Measurements from ENCODE around the gene LEMD3. TPM values are rescaled to one million over a fixed set of nuclear protein-coding genes. Genes with fewer than 3 reads are reported as not detected.

The LEMD3 gene
- total and polyA plus RNA-seq, 2 donors from 2014 or later = 7.5 to 31.8 TPM

- no peak for FAIRE-seq
- DNase-seq = no peak
- H3K9me3 ChIP-seq (ENCODE audit: control insufficient read depth in 2 of 3, insufficient read depth in 1 of 3, low read length in 3 of 3) = no peaks in the 10 kb centered on the region
- no peak for TF ChIP-seq CTCF (IDR thresholded peaks at IDR 0.05; ENCODE audit: borderline replicate concordance, extremely low read depth, insufficient read depth)
- H3K4me1 ChIP-seq (ENCODE audit: control insufficient read depth in 2 of 3, insufficient read depth in 2 of 3, low read depth in 1 of 3, low read length in 3 of 3) = no peaks in the 10 kb centered on the region
- intact Hi-C loops (cut with DNase I) = no loop called here
- peaks cover 0 to 2% (median 0%) of the 10 kb centered on the region in 3 donors for H3K36me3 ChIP-seq (ENCODE audit: control insufficient read depth in 2 of 3, insufficient read depth in 3 of 3, low read length in 3 of 3)
- no peak overlapping the region for H3K27ac ChIP-seq (ENCODE audit: low read depth in 2 of 2, low read length in 2 of 2)
- H3K9ac ChIP-seq (ENCODE audit: low read length in 3 of 3) = no peak overlapping the region
- no peaks in the 10 kb centered on the region for H3K27me3 ChIP-seq (ENCODE audit: control insufficient read depth, insufficient read depth, low read length)
- H3K4me3 ChIP-seq (ENCODE audit: low read length in 3 of 3) = no peak overlapping the region
These were observed 67.8 kb downstream of the LEMD3 start for GRCh38 chr12:65237153-65237552.

GRCh38 chr12:65238609-65239008 is 69.2 kb downstream of the LEMD3 start:
- Histone ChIP-seq H3K36me3 (ENCODE audit: control insufficient read depth in 2 of 3, insufficient read depth in 3 of 3, low read length in 3 of 3) (peaks cover 0 to 5% (median 2%) of the 10 kb centered on the region in 3 donors), H3K9me3 (ENCODE audit: control insufficient read depth in 2 of 3, insufficient read depth in 1 of 3, low read length in 3 of 3) (no peaks in the 10 kb centered on the region), H3K27me3 (ENCODE audit: control insufficient read depth, insufficient read depth, low read length) (no peaks in the 10 kb centered on the region), H3K27ac (ENCODE audit: low read depth in 2 of 2, low read length in 2 of 2) (no peak overlapping the region), H3K9ac (ENCODE audit: low read length in 3 of 3) (no peak overlapping the region), H3K4me3 (ENCODE audit: low read length in 3 of 3) (no peak overlapping the region), H3K4me1 (ENCODE audit: control insufficient read depth in 2 of 3, insufficient read depth in 2 of 3, low read depth in 1 of 3, low read length in 3 of 3) (no peaks in the 10 kb centered on the region)
- FAIRE-seq = no peak
- DNase-seq = no peak
- intact Hi-C loops (cut with DNase I) = no loop called here
- TF ChIP-seq CTCF (IDR thresholded peaks at IDR 0.05; ENCODE audit: borderline replicate concordance, extremely low read depth, insufficient read depth) = no peak

- no peaks in the 10 kb centered on the region for H3K9me3 ChIP-seq (ENCODE audit: control insufficient read depth in 2 of 3, insufficient read depth in 1 of 3, low read length in 3 of 3)
- no peak overlapping the region for H3K4me3 ChIP-seq (ENCODE audit: low read length in 3 of 3)
- H3K4me1 ChIP-seq (ENCODE audit: control insufficient read depth in 2 of 3, insufficient read depth in 2 of 3, low read depth in 1 of 3, low read length in 3 of 3) = no peaks in the 10 kb centered on the region
- H3K9ac ChIP-seq (ENCODE audit: low read length in 3 of 3) = no peak overlapping the region
- no peak for DNase-seq
- H3K27ac ChIP-seq (ENCODE audit: low read depth in 2 of 2, low read length in 2 of 2) = no peak overlapping the region
- TF ChIP-seq CTCF (IDR thresholded peaks at IDR 0.05; ENCODE audit: borderline replicate concordance, extremely low read depth, insufficient read depth) = no peak
- FAIRE-seq = no peak
- H3K36me3 ChIP-seq (ENCODE audit: control insufficient read depth in 2 of 3, insufficient read depth in 3 of 3, low read length in 3 of 3) = no peaks in the 10 kb centered on the region
- intact Hi-C loops (cut with DNase I) = no loop called here
- H3K27me3 ChIP-seq (ENCODE audit: control insufficient read depth, insufficient read depth, low read length) = no peaks in the 10 kb centered on the region
These were observed 79.6 kb downstream of the LEMD3 start for GRCh38 chr12:65248656-65249633.

Data from kidney (tissue), 14 donors.